ENCODE measurements around the gene COL18A1.
"Not testable (repeated sequence)": the region's sequence is repeated elsewhere in the genome, so short reads cannot be mapped to it uniquely, and the experiment has no call there.

The COL18A1 gene

GRCh38 chr21:45429221-45430175 is 24.5 kb downstream of the COL18A1 start:
- no peak for DNase-seq

GRCh38 chr21:45430521-45431501 is 25.8 kb downstream of the COL18A1 start:
- DNase-seq: no peak

GRCh38 chr21:45431781-45432572 is 27.0 kb downstream of the COL18A1 start:
- no peak for DNase-seq

GRCh38 chr21:45432575-45433255 is 27.8 kb downstream of the COL18A1 start:
- no peak for DNase-seq

GRCh38 chr21:45433301-45433700 is 28.3 kb downstream of the COL18A1 start:
- no peak for DNase-seq

- no peak for DNase-seq
These were observed 29.1 kb downstream of the COL18A1 start for GRCh38 chr21:45433911-45434644.

- no peak for DNase-seq
These were observed 29.8 kb downstream of the COL18A1 start for GRCh38 chr21:45434645-45435217.

GRCh38 chr21:45435405-45435981 is 30.5 kb downstream of the COL18A1 start:
- DNase-seq: no peak

- DNase-seq: no peak
These were observed 31.5 kb downstream of the COL18A1 start for GRCh38 chr21:45436351-45437065.

GRCh38 chr21:45437844-45438243 is 32.9 kb downstream of the COL18A1 start:
- DNase-seq: not testable (repeated sequence)

- DNase-seq: no peak
These were observed 33.6 kb downstream of the COL18A1 start for GRCh38 chr21:45438391-45439145.

GRCh38 chr21:45439161-45439872 is 34.4 kb downstream of the COL18A1 start:
- peak; percentile 81 to 83 for DNase-seq

- no peak for DNase-seq
These were observed 35.0 kb downstream of the COL18A1 start for GRCh38 chr21:45439901-45440461.

GRCh38 chr21:45440736-45441350 is 35.9 kb downstream of the COL18A1 start:
- DNase-seq: no peak

GRCh38 chr21:45441431-45442255 is 36.7 kb downstream of the COL18A1 start:
- no peak for DNase-seq

- no peak for DNase-seq
These were observed 37.3 kb downstream of the COL18A1 start for GRCh38 chr21:45442276-45442675.

Measured in CD4-positive, alpha-beta T cell treated with Interleukin-4 for 1 hour (primary cell).